Measurements from ENCODE around the gene P2RY2.

DNA sequence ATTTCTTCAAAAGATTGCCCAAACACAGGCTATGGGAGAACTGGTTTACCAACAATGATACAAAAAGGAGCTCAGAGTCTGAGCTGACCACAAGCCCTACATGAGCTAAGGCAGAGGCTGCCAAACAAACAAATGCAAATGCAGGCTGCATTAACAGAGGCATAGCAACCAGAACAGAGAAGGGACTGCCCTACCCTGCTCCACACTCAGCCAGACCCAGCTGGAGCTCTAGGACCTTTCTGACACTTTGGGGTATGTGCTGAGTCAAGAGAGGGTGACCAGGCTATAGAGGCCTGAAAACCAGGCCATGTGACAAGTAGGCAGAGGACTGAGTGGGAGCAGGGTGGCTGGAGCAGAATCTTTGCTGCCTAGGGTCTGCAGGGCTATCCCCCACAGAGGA lies 17.8 kb upstream of the P2RY2 start:
- TF ChIP-seq POLR2AphosphoS5 (IDR thresholded peaks at IDR 0.05; ENCODE audit: low read depth, low read length) = no peak
- TF ChIP-seq, protein P1, sequence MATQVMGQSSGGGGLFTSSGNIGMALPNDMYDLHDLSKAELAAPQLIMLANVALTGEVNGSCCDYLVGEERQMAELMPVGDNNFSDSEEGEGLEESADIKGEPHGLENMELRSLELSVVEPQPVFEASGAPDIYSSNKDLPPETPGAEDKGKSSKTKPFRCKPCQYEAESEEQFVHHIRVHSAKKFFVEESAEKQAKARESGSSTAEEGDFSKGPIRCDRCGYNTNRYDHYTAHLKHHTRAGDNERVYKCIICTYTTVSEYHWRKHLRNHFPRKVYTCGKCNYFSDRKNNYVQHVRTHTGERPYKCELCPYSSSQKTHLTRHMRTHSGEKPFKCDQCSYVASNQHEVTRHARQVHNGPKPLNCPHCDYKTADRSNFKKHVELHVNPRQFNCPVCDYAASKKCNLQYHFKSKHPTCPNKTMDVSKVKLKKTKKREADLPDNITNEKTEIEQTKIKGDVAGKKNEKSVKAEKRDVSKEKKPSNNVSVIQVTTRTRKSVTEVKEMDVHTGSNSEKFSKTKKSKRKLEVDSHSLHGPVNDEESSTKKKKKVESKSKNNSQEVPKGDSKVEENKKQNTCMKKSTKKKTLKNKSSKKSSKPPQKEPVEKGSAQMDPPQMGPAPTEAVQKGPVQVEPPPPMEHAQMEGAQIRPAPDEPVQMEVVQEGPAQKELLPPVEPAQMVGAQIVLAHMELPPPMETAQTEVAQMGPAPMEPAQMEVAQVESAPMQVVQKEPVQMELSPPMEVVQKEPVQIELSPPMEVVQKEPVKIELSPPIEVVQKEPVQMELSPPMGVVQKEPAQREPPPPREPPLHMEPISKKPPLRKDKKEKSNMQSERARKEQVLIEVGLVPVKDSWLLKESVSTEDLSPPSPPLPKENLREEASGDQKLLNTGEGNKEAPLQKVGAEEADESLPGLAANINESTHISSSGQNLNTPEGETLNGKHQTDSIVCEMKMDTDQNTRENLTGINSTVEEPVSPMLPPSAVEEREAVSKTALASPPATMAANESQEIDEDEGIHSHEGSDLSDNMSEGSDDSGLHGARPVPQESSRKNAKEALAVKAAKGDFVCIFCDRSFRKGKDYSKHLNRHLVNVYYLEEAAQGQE (IDR thresholded peaks at IDR 0.05; ENCODE audit: insufficient read depth in 1 of 2, low read depth in 2 of 2, low read length in 2 of 2) = no peak
- no peak for TF ChIP-seq SIN3A (IDR thresholded peaks at IDR 0.05; ENCODE audit: borderline replicate concordance, insufficient read depth, low read length)
- TF ChIP-seq TAF1 (IDR thresholded peaks at IDR 0.05; ENCODE audit: borderline replicate concordance, insufficient read depth, low read length) = no peak
- no peak for TF ChIP-seq FOXP2 (optimal IDR thresholded peaks at IDR 0.05; ENCODE audit: borderline replicate concordance, extremely low read depth, extremely low read length, insufficient read depth)
